ENCODE data around the gene URB2.

GRCh38 chr1:229637746-229638145 is 11.7 kb downstream of the URB2 start:
- TF ChIP-seq ZBTB33 (IDR thresholded peaks at IDR 0.05) = no peak
- no peak for TF ChIP-seq TCF3 (IDR thresholded peaks at IDR 0.05; ENCODE audit: borderline replicate concordance, insufficient read depth, low read depth, low read length)
- no peak for TF ChIP-seq USF2 (IDR thresholded peaks at IDR 0.05; ENCODE audit: borderline replicate concordance, low read depth, low read length)
- TF ChIP-seq RAD21 (IDR thresholded peaks at IDR 0.05; ENCODE audit: insufficient read depth, low read depth, low read length) = no peak
- no peak for TF ChIP-seq JUND (IDR thresholded peaks at IDR 0.05; ENCODE audit: low read depth, low read length)
- no peak for TF ChIP-seq EZH2 (IDR thresholded peaks at IDR 0.05; ENCODE audit: borderline replicate concordance, control insufficient read depth, low read depth, low read length)
- no peak for TF ChIP-seq SIX5 (IDR thresholded peaks at IDR 0.05; ENCODE audit: low read depth, low read length, severe bottlenecking)
- no peak for TF ChIP-seq CTCF (IDR thresholded peaks at IDR 0.05 in 2 of 3, conservative IDR thresholded peaks at IDR 0.05 in 1 of 3; ENCODE audit: control insufficient read depth in 2 of 3, extremely low read depth in 1 of 3, insufficient read depth in 1 of 3, low read depth in 3 of 3, low read length in 3 of 3)
- TF ChIP-seq PML (IDR thresholded peaks at IDR 0.05; ENCODE audit: low read length) = no peak
- no peak for TF ChIP-seq KDM1A (IDR thresholded peaks at IDR 0.05; ENCODE audit: borderline replicate concordance)
- TF ChIP-seq CEBPB (IDR thresholded peaks at IDR 0.05; ENCODE audit: borderline replicate concordance in 1 of 2, low read depth in 2 of 2, low read length in 2 of 2) = no peak
- TF ChIP-seq ZBTB11 (CRISPR knock-in tag; IDR thresholded peaks at IDR 0.05) = no peak
- no peak for TF ChIP-seq SIN3A (IDR thresholded peaks at IDR 0.05; ENCODE audit: low read depth, low read length)

All from GM12878 (cell line).